Activated naive CD4-positive, alpha-beta T cell treated with anti-CD3 and anti-CD28 coated beads, Interleukin-2, amount 50 U/mL, for 16 hours (primary cell): ENCODE results near the gene NINJ2.

Experiments
- DNase-seq: peaks from one replicate; pipeline ENCODE4 v3.0.0-alpha.2; 2020

The NINJ2 gene

DNA sequence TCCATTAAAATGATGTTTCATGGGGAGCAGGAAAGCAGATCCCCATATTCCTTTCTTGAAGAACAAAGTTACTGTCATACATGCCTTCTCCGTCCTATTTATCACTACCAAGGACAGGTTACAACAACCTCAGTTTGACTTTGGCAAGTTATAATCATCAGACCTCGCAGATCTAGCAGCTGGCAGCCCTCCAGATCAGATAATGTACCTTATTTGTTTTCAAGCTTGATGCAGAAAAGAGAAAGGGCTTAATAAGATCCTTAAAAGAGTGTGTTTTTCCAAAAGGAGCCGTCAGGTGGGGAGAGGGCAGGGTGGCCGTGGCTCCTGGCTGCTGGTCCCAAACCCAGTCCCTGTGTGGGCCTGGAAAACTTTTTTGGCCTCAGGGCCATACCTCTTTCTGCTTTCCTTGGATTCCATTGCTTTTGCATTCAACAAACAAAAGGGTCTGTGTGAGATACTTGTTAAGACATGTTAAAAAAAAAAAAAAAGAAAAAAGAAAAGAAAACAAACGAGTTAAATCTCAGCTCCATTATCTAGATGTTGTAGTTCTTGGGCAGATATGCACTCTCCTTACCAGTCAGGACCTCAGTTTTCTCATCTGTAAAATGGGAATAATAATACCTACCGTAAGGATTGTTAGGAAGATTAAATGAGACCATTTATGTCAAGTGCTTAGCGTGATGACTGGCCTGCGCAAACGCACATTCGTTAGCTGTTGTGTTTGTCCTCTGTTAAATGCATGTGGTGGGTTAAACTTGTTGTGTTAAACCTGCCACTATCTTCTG lies 138.9 kb downstream of the NINJ2 start:
- no peak for DNase-seq

DNA sequence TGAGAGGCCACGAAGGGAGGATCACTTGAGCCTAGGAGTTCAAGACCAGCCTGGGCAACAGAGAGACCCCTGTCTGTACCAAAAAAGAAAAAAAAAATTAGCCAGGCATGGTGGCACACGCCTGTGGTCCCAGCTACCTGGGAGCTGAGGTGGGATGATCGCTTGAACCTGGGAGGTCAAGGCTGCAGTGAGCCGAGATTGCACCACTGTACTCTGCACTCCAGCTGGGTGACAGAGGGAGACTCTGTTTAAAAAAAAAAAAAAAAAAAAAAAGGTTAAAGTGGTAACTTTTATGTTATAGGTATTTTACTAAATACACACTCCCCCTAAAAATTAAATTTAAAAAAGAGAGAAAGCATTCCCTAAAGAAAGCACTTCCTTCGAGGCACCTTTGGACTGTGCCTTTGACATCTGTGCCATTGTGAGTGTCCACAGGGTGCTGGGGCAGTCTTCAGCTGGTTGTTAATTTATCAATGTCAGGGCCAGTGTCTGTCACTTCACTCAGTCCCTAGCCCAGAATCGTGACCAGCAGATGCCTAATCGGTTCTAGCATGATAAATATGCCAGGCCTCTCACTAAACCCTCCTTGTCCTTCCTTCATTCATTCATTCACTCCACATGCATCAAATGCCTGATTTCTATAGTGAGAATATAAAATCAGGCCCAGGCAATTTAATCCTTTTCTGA lies 140.4 kb downstream of the NINJ2 start:
- DNase-seq, result no peak

DNA sequence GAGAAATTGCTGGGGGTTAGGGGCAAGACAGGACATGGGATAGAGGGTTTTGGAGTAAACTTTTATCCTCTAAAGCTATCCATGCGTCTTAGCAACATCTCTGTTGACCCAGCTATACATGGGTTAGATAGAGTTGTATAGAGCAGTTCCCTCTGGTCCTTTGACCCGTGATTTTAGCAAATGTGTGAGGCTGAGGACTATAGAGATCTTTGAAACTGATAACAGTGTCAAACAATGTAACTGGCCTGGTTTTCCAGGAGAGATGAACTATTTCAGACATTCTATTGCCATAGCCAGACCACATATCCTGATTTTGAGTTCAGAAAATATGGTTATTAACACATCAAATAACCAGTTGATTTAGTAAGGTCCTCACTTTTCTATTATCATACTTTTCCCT lies 143.1 kb downstream of the NINJ2 start:
- DNase-seq, result no peak

DNA sequence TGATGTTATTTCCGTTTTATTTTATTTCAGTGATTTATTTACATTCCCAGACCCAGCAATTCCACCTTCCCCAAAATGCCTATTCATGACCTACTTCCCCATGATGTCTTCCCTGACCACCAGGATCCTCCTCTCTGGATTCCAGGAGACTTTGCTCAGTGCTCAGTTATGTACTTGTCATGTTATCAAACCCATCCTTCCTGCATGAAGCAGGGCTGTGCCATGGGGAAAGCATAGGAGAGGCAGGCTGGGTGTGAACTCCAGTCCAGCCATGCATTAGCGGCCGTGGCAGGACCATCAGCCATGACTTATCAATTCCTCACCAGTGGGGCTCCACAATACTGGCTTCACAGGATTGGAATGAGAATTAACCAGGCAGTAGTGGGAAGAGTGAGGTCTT lies 145.7 kb downstream of the NINJ2 start:
- no peak for DNase-seq
